GM21423 (cell line): ENCODE results near the gene TNNC1.

ENCODE experiments used
- ATAC-seq: cut with Tn5 transposase; IDR thresholded peaks from one replicate; pipeline ENCODE4 v1.9.1; 2021; ENCODE audit warnings: mild to moderate bottlenecking, moderate library complexity; ENCODE audit not compliant: unreplicated experiment

The TNNC1 gene

DNA sequence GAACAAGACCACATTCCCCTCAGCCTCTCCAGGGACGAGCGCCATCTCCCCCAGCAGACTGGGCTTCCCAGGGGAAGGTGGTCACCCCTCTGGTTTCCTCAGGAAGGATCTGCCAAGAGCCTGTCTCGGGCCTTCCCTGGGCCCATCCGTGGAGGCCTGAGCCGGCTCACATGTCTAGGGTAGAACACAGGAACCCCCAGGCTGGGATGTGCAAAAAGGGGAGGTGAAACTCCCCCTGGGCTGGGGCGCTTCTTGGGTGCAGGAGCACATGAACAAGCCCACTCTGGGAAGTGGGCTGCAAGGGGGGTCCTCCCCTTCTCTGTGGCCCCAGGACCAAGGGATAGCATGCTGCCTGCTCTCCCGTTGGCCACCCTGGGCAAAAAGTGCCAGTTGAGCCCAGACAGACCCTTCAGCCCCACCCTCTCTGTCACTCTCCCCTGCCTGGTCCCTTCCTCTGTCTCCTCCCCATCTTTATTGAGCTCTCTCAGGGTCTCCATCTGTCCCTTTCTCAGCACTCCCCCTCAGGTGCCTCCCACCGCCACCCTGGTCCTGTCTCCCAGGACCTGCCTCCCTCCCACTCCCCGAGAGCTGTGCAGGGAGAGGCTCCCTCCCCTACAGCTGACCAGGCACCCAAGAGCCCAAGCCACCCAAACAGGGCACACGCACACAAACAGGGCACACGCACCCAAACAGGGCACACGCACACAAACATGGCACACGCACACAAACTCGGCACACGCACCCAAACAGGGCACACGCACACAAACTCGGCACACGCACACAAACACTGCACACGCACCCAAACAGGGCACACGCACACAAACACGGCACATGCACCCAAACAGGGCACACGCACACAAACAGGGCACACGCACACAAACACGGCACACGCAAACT, 9.8 kb downstream of the TNNC1 start:
- no peak for ATAC-seq

DNA sequence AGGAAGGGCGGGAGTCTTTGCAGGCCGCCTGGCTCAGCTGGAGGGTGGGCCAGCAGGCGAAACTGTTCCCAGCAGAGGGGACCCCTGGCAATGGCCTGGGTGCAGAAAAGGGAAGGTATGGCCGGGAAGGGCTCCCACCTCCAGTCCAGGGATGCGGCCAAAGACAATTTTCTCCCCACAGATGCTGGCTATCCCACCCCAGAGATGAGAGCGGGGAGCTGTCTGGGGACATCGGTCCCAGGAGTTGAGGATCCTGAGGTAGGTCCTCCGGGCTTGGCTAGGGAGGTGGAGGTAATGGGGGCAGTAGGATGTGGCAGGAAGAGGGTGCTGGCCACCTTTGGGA, 10.6 kb downstream of the TNNC1 start:
- ATAC-seq, result no peak

DNA sequence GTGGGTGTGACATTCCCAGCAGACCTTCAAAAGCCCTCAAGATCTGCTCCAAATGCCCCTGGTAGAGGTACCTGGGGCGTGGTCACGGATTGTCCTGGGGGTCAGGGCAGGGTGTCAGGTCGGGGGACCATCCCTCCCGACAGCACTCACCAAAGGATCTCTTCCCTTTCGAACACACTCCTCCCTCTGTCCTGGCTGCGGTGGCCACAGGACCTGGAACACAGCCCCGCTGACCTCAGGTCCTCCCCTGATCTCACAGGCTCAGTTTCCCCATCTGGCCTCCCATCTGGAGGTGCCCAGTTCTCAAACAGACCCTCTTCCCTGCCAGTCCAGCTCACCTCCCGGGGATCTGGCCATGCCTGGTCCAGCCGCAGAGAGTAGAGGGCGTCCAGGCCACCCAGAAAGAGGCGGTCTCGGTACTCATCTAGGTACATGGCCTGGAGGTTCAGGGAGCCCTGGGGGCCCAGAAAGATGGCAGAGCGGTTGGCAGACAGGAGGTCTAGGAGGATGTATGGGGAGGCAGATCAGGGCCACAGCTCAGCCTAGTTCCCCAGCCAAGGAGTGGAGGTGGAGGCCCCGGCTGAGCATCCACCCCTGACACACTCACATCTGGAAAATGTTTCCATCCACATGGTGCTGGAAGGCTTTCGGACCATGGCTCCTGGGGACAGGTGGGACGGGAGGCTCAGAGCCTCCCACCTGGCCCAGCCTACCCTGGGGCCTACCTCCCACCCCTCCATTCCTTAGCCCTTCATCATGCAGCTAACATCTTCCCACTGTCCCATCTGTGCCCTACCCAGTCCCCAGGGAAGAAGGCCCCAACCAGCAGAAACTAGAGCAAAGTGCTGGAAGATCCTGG, 11.2 kb downstream of the TNNC1 start:
- ATAC-seq, result no peak

DNA sequence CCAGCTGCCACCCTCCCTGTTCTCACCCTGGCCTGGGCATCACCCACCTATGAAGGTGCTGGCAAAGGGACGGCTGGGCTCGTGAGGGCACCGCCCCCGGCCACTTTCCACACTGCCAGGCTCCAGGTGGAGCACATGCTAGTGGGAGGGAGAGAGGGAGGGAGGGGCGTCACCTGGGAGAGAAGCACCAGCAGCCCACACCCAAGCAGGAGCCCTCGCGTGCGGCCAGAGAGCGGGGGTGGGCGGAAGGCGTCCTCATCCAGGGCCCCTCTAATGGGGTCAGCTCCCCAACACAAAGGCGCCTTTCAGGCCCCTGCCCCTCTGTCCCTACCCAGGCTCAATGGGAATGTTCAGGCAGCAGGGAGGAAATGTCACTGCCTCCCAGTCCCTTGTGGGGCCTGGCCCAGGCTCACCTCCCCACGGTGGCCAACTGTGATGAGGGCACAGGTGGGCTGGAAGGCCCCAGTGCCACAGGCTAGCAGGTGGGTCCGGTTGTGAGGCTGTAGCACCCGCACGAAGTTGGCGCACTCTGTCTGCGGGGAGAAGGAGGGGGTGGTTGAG, 12.0 kb downstream of the TNNC1 start:
- ATAC-seq, result no peak

DNA sequence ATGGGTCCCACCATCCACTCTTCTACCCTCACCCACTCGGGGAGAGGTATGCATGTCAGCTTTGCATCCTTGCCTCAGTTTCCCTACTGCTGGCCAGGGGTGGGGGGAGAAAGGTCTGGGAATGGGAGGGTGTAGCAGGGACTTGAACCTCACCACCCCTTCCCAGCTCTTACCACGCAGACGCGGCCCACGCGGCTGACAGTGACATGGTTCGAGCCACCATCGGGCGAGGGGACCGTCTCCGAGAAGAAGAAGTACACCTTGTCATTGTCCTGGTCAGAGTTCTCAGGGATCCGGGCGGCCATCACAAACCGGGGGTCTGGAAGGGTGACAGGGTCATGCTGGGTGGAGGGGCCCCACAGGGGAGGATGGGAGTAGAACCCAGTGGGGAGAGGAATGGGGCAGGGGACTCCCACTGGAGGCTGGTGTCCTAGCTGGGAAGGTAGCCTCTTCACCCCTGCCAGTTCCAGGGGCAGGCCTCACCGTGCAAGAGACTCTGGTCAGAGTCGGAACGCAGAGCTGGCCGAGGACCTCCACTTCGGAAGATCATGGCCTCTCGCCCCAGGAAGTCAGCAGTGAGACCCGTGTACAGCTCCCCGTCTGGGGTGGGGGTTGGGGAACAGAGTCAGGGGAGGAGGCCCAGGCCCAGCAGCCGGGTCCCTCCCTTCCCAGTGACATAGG, 12.6 kb downstream of the TNNC1 start:
- no peak for ATAC-seq

DNA sequence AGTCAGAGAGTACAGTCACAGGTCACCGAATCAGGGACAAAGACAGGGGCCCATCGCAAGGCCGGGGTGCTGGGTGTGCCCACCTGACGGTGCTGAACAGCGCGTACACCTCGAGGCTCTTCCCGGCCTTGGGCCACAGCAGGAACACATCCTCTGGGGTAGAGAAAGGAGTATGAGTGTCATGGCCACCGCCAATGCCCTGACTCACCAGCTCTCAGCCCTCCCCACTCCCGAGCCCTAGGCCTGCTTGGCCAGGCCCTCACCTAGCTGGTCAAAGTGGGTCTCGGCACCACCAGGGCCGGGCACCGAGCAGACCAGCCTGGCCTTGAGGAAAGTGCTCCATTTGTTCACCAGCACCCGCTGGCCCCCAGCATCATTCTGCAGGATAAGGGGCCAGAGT, 13.2 kb downstream of the TNNC1 start:
- no peak for ATAC-seq

DNA sequence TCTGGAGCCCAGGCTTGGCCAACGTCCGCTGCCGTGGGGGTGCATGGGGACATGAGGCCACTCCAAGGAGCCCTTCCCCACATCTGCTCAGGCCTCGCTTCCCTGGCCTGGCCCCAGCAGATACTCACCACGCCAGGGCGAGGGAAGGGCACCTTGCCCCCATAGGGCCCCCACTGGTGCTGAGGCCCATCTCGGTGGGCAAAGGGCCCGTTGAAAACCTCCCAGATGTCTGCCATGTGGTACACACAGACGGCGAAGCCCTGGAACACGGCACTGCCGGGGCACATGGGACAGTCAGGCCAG, 13.6 kb downstream of the TNNC1 start:
- no peak for ATAC-seq

DNA sequence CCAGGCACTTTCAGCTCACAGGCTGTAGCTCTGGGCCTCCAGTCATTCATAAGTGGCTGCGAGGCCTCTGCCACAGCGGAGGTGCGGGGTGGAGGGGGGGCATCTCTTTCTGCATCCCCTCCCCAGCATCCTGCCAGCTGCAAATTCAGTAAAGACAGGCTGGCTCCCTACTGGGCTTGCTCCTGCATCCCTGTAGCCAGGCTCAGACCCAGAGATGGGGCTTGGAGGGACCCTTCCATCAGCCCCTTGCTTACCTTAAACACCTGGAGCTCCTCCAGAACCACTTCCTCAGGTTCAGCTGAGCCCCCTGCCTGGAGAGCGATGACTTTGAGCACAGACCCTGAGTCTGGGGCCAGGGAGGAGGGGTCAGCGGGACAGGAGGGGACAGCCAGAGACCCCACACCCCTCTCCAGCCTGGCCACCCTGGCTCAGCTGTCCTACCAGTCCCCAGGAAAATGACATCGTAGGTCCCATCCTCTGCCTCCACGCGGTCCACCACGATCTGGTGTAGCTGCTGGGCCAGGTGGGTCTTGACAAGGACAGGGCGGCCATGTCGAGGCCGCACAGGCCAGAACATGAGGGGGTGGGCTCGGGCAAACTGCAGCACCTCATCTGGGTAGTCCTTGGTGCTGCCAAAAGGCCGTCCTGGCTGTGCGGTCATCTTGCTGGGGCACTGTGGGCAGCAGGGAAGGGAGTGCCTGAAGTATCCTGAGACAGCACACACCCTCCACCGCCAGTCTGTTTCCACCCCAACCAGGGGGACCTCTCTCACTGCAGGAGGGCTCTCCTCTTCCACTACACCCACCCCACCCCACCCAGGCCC, 14.2 kb downstream of the TNNC1 start:
- no peak for ATAC-seq

DNA sequence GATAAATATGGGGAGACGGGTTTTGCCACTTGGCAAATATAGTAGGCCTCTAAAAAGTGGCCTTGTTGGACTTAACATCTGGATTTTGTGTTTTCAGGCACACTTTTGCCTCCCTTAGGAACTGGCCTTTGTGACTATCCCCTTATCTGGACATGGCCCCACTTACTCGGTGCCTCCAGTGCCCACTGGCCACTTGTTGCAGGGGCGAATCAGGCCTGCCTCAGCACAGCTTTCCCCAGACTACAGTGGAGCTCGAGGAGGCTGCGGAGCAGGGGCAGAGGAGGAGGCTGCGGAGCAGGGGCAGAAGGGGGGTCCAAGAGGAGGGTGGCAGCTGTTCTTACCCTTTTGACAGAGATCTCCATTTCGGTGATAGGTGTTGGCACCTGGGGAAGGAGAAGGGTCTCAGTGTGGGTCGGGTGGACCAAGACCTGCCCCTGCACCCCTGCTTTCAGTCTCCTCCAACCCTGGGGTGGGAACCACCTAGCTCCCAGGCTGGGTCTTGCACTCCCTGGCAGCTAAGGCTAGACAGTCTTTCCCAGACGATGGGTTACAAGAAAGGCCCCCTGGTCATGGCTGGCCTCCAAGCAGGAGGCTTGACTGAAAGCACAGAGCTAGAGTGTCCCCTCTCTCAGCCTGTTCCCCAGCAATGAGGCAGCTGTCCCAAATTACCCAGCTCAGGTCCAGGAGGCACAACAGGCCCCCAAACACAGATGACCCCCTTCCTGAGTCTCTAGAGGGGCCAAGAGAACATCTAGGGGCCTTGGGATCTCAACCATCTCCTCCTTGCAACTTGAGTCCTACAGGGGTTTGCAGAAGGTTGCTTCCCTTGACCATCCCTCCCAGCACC, 15.0 kb downstream of the TNNC1 start:
- ATAC-seq, result no peak

DNA sequence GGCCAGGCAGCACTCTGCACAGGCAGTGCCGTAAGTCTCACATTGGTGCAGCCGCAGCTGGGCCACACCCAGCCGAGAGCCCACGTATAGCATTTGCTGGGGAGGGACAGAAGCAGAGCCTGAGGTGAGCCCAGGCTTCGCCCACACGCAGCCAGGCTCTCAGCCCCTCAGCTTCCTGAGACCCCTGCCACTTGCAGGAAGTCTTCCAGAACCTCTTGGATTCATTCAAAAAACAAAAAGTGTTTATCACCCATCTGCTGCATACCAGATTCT, 15.8 kb downstream of the TNNC1 start:
- no peak for ATAC-seq

DNA sequence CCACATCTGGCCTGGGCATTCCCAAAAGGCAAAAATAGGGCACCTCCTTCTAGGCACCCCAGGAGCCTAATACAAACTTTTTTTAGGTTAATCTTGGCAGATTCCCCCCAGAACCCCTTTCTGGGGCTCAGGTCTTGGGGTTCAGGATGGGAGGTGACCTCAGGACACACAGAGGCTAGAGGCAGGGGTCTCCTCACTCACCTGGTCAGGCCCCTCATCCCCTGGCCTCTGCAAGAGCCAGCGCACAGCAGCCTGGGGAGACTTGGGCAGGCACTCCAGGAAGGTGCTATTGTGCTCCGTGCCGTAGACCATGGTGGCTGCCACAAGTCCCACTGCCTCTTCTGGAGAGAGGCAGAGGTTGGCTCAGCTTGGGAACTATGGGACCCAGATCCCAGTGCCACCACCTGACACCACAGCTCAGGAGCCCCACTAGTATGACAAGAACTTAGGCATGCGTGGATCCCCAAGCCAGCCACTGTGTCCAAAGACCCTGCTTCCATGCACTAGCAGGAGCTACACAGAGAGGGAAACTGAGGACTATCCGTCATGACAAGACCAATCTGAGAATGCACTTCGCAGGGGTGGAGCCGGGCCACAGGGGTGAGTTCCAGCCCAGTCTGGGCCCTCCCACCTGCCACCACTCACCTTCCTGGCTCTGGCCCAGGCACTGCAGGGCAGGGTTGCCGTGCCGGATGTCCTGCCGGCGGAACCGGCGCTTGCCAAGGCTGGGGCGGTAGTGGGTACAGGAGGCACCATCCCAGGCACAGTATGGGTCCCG, 16.3 kb downstream of the TNNC1 start:
- ATAC-seq, result no peak

DNA sequence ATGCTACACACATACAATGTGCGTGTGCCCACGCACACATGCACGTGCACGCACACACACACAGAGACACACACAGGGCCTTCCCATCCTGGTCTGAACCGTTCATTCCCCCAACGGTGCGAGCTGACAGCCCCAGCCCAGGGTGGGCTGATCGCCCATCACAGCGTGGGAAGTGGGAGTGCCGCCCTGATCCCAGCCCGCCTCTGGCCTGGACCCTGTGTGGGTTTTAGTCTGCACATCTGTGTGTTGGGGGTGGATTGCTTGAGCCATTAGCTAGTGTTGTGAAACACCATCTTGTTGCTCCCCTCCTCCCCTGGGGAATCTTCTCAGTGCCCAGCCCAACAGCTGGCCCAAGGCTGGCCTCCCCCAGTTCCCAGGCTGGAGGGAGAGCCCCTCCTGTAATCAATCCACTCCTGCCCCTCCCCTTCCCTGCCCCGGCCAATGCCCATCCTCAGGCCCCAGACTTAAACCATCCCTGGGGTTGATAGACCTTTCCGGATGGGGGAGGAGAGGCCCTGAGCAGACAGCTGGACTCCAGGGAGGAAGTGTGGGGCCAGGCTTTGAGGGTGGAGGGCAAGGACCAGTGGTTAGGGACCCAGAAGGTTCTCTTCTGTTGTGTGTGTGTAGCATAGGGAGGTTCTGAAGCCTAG, 17.2 kb downstream of the TNNC1 start:
- ATAC-seq, result no peak

DNA sequence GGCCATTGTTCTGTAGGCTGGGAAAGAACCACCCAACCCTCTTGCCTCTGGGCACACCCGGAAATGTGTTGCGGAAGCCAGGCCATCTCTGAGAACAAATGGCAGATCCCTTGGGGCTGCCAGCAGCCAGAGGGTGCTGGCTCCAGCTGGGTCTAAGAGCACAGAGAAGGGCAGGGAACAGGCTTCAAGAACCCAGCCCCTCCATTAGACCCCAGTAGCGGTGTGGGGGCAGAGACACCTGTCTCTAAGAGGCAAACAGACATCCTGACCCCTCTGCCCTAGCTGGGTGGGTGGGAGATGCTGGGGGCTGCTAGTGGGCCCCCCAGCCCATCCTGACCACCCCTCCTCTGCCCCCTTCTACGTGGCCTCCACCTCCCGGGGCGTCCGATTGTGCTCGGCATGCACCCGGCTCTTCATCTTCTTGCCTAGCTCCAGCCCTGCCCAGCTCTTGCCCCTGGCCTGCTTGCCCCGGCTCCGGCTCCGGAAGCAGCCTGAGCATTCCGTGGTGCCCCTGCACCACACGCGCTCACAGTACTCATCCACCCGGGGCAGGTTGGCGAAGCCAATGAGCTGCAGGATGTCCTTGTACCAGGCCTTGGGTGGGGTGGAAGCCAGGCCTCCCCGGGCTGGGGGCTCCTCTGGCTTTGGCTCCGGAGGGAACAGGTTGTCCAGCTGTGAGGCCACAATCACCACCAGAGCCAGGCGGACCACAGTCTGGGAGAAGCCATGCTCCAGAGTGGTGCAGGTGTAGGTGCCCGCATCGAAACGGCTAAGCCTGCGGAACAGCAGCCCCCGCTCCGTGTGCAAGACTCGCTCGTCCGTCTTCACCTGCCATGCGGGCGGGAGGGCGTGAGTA, 18.4 kb downstream of the TNNC1 start:
- no peak for ATAC-seq

DNA sequence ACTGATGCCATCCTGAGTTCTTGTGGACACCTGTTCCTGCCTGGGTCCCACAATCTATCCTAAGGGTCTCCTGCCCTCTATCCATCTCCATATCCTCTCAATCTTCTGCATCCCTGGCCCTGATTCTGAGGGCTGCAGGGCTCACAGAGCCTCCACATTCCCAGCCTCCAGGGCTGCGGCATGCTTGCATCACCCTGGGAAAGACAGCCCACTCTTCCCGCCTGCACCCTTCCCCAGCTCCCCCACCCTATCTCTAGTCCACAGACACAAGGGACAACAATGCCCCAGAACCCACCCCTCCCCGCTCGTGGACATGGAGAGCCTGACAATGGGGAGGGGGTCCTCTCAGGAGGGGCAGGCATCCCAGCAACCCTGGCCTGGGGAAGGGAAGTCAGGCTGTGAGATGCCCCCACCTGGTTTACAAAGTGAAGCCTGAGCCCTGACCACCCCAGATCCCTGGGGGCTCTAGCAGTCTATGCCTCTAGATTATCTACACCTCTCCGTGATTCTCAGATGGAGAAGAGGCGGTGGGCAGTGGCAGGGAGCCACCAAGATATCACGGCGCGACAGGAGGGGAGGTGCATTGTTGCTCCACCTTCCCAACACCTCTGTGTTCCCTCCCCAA, 19.2 kb downstream of the TNNC1 start:
- ATAC-seq, result no peak

DNA sequence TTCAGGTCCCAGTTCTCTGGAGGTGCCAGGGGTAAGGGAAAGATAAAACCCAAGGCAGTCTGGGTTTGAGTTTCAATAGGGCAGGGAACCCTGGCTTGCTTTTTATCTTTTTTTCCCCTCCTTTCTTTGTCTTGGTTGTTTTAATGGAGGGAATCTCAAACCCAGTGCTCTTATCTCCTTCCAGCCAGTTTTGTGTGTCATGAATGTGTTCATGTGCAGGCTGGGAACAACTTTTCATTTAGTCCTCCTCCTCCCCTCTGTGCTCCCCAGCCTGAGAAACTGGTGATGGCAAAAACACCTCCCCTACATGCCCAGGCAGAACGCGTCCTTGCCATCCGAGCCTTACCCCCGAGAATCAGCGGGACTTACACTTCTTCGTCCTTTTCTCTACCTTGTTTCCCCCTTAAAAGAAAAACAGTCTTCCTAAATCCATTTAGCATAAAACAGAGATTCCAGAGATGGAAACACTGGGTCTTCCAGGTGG, 19.8 kb downstream of the TNNC1 start:
- no peak for ATAC-seq

DNA sequence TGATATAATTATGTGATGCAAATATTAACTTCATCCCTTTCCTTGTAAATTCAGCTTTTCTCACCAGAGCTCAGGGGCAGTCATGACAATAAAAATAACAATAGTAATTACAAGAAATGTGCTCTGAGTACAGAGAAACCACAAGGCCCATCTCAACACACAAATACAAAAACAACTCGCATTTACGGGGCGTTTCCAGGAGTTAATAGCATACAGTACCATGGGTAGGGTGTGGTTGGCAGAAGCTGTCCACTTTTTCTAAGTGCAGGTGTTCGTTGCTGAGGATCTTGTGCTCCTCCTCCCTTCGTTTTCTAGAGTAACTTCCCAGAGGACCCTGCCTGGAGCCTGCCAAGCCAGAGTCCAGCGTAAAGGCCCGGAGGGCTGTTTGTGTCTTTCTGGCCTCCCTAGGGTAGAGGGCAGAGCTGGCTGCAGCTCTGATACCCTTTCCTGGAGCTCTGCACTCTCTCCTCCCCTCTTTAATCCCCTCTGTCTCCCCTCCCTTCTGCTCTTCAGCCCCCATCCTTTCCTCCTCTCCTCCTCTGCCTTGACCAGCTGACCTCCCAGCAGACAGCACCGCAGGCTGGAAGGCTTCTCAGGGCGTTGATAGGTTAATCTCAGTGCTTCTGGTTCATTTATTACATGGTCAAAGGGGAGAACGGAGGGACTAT, 20.4 kb downstream of the TNNC1 start:
- ATAC-seq, result no peak

DNA sequence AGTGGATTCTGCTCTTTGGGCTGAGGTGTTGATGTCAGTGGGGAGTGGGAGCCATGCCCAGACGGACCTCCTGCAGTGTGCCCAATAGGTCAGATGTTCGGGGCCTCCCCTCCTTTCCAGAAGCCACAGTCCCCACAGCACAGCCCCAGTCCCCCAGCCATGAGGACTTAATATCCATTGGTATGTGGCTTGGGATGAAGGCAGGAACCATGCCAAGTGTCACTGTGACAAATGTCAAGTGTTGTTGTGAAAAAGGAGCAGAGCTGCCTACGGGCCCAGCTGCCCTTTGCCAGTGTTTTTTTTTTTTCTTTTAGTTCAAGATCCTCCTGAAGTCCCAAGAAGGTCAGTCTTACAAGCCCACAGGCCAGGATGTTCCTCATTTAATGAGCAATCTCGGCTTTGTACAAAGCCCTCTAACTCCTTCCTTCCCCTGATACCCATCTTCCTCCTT, 21.1 kb downstream of the TNNC1 start:
- no peak for ATAC-seq
